ENCODE data around the gene BCL2L2.
"Not testable (repeated sequence)": the region's sequence is repeated elsewhere in the genome, so short reads cannot be mapped to it uniquely, and the experiment has no call there.

The BCL2L2 gene

DNA sequence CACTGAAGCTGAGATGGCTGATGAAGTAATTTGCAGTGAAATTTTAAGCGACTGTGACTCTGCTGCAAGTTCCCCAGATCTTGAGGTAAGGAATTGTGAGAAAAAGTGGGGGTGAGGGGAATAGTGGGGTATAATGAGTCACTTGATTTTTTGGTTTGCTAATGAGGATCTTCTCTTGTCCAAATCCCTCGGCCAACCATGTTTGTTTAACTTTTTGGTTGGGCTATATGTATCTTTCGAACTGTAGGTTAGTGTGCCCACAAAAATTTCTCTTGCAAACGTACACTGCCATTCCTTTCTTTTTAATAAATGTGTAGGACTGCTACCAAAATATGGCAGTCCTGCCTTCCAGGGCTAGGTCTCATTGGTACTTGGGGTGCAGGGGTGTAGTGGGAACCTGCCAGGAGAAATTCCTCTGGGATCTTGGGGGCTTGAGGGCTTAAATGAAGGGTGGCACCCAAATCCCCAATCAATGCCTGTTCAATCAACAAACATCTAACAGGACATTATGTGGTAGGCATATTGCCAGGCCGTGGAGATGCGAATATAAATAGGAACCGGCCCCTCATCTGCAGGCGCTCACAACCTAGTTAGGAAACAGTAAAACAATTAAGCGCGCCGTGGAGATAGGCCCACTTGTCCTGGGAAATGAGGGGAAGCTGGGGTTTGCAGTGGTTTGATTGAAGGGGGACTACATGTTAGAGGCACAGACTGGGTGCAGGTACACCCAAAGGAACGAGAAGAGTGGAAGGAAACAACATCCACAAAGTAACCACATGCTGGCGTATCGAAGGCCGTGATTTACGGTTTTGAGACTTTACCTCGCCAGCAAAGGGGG, 13.3 kb downstream of the BCL2L2 start:
- Histone ChIP-seq H3K9ac (ENCODE audit: low read length) (peak overlapping the region; percentile 66), H3K4me3 (ENCODE audit: low read depth, low read length) (peak overlapping the region; percentile 66), H3K27ac (ENCODE audit: low read depth, low read length) (peak overlapping the region; percentile 56; the same call in 1 of the 2 replicates), H3K9me3 (ENCODE audit: control insufficient read depth, insufficient read depth, low read depth, low read length) (no peaks in the 10 kb centered on the region), H3K36me3 (ENCODE audit: control insufficient read depth, insufficient read depth, low read length) (peaks cover 31% of the 10 kb centered on the region), H3K27me3 (ENCODE audit: control insufficient read depth, insufficient read depth, low read length) (no peaks in the 10 kb centered on the region), H3K4me1 (ENCODE audit: control insufficient read depth, insufficient read depth, low read length) (peaks cover 13% of the 10 kb centered on the region; the same call in 1 of the 2 replicates)

DNA sequence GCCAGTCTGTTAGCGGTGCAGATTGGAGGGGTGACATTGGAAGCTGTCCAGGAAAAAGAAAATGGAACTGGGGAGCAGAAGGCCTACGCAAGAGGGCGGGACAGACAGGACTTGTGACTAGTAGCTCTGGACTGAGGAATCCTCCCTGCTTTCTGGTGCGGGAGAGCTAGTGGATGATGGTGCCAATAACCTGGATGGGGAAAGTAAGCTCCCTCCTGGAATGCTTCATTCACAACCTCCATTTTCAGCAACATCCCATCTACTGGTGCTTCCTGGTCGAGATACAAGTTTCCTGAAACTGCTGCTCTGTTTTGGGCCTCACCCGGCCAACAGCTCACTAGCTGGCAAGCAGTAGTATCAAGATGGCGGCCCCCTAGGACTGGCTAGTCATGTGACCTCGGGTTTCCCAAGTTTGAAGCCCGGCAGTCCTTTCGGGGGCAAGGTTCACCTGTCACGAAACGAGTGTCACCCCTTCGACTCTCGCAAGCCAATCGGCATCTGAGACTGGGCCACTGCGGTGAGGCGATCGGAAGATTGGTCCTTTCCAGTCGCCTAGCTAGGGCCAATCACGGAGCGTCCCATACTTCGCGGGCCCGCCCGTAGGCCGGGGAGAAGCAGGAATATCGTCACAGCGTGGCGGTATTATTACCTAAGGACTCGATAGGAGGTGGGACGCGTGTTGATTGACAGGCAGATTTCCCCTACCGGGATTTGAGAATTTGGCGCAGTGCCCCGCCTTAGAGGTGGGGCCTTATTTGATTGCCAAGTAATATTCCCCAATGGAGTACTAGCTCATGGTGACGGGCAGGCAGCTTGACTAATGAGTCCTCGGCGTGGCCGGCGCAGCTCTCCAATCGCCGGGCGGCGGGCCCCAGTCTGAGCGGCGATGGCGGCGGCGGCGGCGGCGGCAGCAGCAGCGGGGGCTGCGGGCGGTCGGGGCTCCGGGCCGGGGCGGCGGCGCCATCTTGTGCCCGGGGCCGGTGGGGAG, 14.2 kb downstream of the BCL2L2 start, which contains the start of gene PABPN1:
PABPN1 (plus strand) TSS at position 874 of the 988 bp plus-strand sequence; CDS start at position 887, 13 bp downstream.
- peak within 1 kb of the TSS; percentile 99 for H3K9ac ChIP-seq (ENCODE audit: low read length)
- H3K9me3 ChIP-seq (ENCODE audit: control insufficient read depth, insufficient read depth, low read depth, low read length), result no peaks in the 10 kb centered on the region
- peaks cover 13% of the 10 kb centered on the region; the same call in 1 of the 2 replicates for H3K4me1 ChIP-seq (ENCODE audit: control insufficient read depth, insufficient read depth, low read length)
- peak within 1 kb of the TSS; percentile 94; the same call in 1 of the 2 replicates for H3K27ac ChIP-seq (ENCODE audit: low read depth, low read length)
- peaks cover 35% of the 10 kb centered on the region for H3K36me3 ChIP-seq (ENCODE audit: control insufficient read depth, insufficient read depth, low read length)
- H3K4me3 ChIP-seq (ENCODE audit: low read depth, low read length), result peak within 1 kb of the TSS; percentile 100
- no peaks in the 10 kb centered on the region for H3K27me3 ChIP-seq (ENCODE audit: control insufficient read depth, insufficient read depth, low read length)

DNA sequence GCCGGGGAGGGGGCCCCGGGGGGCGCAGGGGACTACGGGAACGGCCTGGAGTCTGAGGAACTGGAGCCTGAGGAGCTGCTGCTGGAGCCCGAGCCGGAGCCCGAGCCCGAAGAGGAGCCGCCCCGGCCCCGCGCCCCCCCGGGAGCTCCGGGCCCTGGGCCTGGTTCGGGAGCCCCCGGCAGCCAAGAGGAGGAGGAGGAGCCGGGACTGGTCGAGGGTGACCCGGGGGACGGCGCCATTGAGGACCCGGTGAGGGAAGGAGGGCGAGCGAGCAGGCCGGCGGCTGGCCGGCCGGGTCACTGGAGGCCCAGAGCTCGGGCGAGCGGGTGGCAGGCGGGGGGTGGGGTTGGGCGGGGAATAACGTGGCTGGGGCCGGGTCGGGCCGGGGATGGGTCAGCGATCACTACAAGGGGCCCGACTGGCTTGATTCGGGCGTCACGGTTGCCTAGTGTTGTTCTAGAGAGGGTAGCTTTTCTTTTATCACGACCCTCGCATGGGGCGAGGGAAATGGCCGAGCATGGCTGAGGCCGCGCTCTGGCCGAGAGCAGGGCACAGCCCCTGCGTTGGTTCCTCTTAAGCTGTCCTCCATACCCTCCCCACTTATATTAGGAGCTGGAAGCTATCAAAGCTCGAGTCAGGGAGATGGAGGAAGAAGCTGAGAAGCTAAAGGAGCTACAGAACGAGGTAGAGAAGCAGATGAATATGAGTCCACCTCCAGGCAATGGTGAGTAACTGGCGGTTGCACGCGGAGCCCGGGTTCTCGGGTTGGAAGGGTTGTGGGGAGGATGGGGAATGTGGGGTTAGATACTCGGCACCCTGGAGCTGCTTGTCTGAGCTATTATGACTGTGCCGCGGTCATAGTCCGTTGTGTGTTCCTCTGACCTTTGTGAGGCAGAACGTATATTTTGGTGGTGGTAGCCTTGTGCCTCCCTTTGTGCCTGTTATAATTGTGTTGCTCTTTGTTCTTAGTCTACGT, 15.2 kb downstream of the BCL2L2 start:
- Histone ChIP-seq H3K27ac (ENCODE audit: low read depth, low read length) (peak overlapping the region; percentile 94; the same call in 1 of the 2 replicates), H3K4me3 (ENCODE audit: low read depth, low read length) (peak overlapping the region; percentile 100), H3K9me3 (ENCODE audit: control insufficient read depth, insufficient read depth, low read depth, low read length) (no peaks in the 10 kb centered on the region), H3K9ac (ENCODE audit: low read length) (peak overlapping the region; percentile 99), H3K4me1 (ENCODE audit: control insufficient read depth, insufficient read depth, low read length) (peaks cover 13% of the 10 kb centered on the region; the same call in 1 of the 2 replicates), H3K27me3 (ENCODE audit: control insufficient read depth, insufficient read depth, low read length) (no peaks in the 10 kb centered on the region), H3K36me3 (ENCODE audit: control insufficient read depth, insufficient read depth, low read length) (peaks cover 35% of the 10 kb centered on the region)

DNA sequence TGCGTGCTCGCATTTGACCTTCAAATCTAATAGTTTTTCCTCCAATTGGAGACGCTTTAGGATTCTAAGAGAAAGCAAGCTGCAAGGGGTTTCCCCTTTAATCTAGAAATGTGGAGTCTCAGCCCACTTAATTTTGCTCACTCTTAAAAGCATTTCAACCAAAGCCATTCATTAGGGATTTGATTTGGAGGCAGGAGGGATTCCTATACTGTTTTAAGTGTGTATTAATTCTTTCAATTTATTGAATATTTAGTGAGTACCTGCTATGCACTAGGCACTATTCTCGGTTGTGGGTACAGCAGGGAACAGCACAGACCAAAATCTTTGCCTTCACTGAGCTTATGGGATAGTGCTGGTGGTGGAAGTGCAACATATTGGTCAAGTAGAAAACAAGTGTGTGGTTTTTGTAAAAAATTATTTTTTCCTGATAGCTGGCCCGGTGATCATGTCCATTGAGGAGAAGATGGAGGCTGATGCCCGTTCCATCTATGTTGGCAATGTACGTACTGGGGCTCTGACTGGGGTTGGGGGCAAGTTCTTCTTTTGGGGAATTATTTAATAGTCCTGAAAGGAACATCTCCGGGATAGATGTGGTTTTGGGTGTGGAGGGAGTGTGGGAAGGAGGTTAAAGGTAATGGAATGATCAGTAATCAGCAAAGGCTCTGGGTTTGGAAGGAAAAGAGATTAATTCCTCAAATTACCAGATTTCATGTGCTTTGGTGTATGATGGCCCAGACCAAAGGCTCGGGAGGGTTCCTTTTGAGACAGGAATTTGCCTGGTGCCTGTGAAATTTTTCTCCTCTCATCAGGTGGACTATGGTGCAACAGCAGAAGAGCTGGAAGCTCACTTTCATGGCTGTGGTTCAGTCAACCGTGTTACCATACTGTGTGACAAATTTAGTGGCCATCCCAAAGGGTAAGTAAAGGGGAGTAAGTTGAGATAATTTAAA, 16.2 kb downstream of the BCL2L2 start:
- peaks cover 13% of the 10 kb centered on the region; the same call in 1 of the 2 replicates for H3K4me1 ChIP-seq (ENCODE audit: control insufficient read depth, insufficient read depth, low read length)
- H3K27me3 ChIP-seq (ENCODE audit: control insufficient read depth, insufficient read depth, low read length), result no peaks in the 10 kb centered on the region
- peaks cover 35% of the 10 kb centered on the region for H3K36me3 ChIP-seq (ENCODE audit: control insufficient read depth, insufficient read depth, low read length)
- no peaks in the 10 kb centered on the region for H3K9me3 ChIP-seq (ENCODE audit: control insufficient read depth, insufficient read depth, low read depth, low read length)
- peak overlapping the region; percentile 94; the same call in 1 of the 2 replicates for H3K27ac ChIP-seq (ENCODE audit: low read depth, low read length)
- peak overlapping the region; percentile 100 for H3K4me3 ChIP-seq (ENCODE audit: low read depth, low read length)
- peak overlapping the region; percentile 99 for H3K9ac ChIP-seq (ENCODE audit: low read length)

DNA sequence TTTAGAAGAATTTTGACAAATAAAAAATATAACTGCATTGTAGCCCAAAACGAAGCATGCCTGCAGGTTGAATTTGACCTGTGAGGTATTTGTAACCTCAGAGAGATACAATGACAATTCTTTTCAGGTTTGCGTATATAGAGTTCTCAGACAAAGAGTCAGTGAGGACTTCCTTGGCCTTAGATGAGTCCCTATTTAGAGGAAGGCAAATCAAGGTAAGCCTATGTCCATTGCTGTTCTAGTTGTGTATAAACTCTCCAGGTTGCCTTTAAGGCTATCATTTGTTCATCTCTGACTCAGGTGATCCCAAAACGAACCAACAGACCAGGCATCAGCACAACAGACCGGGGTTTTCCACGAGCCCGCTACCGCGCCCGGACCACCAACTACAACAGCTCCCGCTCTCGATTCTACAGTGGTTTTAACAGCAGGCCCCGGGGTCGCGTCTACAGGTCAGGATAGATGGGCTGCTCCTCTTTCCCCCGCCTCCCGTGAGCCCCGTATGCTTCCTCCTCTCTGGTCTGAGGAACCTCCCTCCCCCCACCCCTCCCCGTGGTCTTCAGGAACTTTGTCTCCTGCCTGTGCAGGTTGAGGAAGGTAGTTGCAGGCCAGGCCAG, 17.3 kb downstream of the BCL2L2 start:
- no peak overlapping the region for H3K27ac ChIP-seq (ENCODE audit: low read depth, low read length)
- H3K9me3 ChIP-seq (ENCODE audit: control insufficient read depth, insufficient read depth, low read depth, low read length), result no peaks in the 10 kb centered on the region
- no peak overlapping the region for H3K4me3 ChIP-seq (ENCODE audit: low read depth, low read length)
- H3K36me3 ChIP-seq (ENCODE audit: control insufficient read depth, insufficient read depth, low read length), result peaks cover 35% of the 10 kb centered on the region
- H3K4me1 ChIP-seq (ENCODE audit: control insufficient read depth, insufficient read depth, low read length), result peaks cover 13% of the 10 kb centered on the region; the same call in 1 of the 2 replicates
- H3K27me3 ChIP-seq (ENCODE audit: control insufficient read depth, insufficient read depth, low read length), result no peaks in the 10 kb centered on the region
- H3K9ac ChIP-seq (ENCODE audit: low read length), result no peak overlapping the region

DNA sequence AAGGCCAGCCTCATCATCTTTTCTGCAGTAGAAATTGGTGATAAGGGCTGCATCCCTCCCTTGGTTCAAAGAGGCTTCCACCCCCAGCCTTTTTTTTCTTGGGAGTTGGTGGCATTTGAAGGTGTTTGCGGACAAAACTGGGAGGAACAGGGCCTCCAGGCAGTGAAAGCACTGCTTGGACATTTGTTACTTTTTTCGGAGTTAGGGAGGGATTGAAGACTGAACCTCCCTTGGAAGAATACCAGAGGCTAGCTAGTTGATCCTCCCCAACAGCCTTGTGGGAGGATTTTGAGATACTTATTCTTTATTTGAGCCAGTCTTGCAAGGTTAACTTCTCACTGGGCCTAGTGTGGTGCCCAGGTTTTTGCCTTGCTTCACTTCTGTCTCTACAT, 17.8 kb downstream of the BCL2L2 start:
- Histone ChIP-seq H3K27me3 (ENCODE audit: control insufficient read depth, insufficient read depth, low read length) (no peaks in the 10 kb centered on the region), H3K4me3 (ENCODE audit: low read depth, low read length) (no peak overlapping the region), H3K4me1 (ENCODE audit: control insufficient read depth, insufficient read depth, low read length) (peaks cover 13% of the 10 kb centered on the region; the same call in 1 of the 2 replicates), H3K27ac (ENCODE audit: low read depth, low read length) (no peak overlapping the region), H3K9ac (ENCODE audit: low read length) (no peak overlapping the region), H3K9me3 (ENCODE audit: control insufficient read depth, insufficient read depth, low read depth, low read length) (no peaks in the 10 kb centered on the region), H3K36me3 (ENCODE audit: control insufficient read depth, insufficient read depth, low read length) (peaks cover 35% of the 10 kb centered on the region)

DNA sequence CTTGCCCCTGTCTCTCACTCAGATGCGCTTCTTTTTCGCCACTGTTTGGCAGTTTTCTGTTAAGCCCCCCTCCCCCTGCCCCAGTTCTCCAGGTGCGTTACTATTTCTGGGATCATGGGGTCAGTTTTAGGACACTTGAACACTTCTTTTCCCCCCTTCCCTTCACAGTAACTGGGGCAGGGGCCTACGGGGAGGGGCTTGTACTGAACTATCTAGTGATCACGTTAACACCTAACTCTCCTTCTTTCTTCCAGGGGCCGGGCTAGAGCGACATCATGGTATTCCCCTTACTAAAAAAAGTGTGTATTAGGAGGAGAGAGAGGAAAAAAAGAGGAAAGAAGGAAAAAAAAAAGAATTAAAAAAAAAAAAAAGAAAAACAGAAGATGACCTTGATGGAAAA, 18.4 kb downstream of the BCL2L2 start:
- no peak overlapping the region for H3K9ac ChIP-seq (ENCODE audit: low read length)
- H3K27me3 ChIP-seq (ENCODE audit: control insufficient read depth, insufficient read depth, low read length), result no peaks in the 10 kb centered on the region
- no peaks in the 10 kb centered on the region for H3K9me3 ChIP-seq (ENCODE audit: control insufficient read depth, insufficient read depth, low read depth, low read length)
- peaks cover 11% of the 10 kb centered on the region; the same call in 1 of the 2 replicates for H3K4me1 ChIP-seq (ENCODE audit: control insufficient read depth, insufficient read depth, low read length)
- H3K27ac ChIP-seq (ENCODE audit: low read depth, low read length), result no peak overlapping the region
- H3K4me3 ChIP-seq (ENCODE audit: low read depth, low read length), result no peak overlapping the region
- peaks cover 35% of the 10 kb centered on the region for H3K36me3 ChIP-seq (ENCODE audit: control insufficient read depth, insufficient read depth, low read length)

DNA sequence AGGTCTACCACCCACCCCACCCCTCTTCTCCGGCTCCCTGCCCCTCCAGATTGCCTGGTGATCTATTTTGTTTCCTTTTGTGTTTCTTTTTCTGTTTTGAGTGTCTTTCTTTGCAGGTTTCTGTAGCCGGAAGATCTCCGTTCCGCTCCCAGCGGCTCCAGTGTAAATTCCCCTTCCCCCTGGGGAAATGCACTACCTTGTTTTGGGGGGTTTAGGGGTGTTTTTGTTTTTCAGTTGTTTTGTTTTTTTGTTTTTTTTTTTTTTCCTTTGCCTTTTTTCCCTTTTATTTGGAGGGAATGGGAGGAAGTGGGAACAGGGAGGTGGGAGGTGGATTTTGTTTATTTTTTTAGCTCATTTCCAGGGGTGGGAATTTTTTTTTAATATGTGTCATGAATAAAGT, 19.1 kb downstream of the BCL2L2 start:
- H3K27me3 ChIP-seq (ENCODE audit: control insufficient read depth, insufficient read depth, low read length); H3K9ac ChIP-seq (ENCODE audit: low read length); H3K27ac ChIP-seq (ENCODE audit: low read depth, low read length); H3K9me3 ChIP-seq (ENCODE audit: control insufficient read depth, insufficient read depth, low read depth, low read length); H3K4me1 ChIP-seq (ENCODE audit: control insufficient read depth, insufficient read depth, low read length); H3K4me3 ChIP-seq (ENCODE audit: low read depth, low read length): not testable (repeated sequence)
- H3K36me3 ChIP-seq (ENCODE audit: control insufficient read depth, insufficient read depth, low read length), result peaks cover 35% of the 10 kb centered on the region

Data from HUES6 (cell line).